Activated CD4-positive, CD25-positive, alpha-beta regulatory T cell treated with anti-CD3 and anti-CD28 coated beads, Interleukin-2, amount 50 U/mL, for 72 hours (primary cell): ENCODE results near the gene SMARCAD1.

Source experiments
- DNase-seq: peaks from one replicate; pipeline ENCODE4 v3.0.0; 2021

The SMARCAD1 gene

GRCh38 chr4:94207469-94208224 lies at the start of gene SMARCAD1:
Gene SMARCAD1 (plus strand): TSS chr4:94207865. CDS start chr4:94208395, 530 bp downstream.
- peak; percentile 80 for DNase-seq

- DNase-seq, result no peak
Observed at GRCh38 chr4:94158883-94159282, 48.8 kb upstream of the SMARCAD1 start.

GRCh38 chr4:94159790-94160189 lies 47.9 kb upstream of the SMARCAD1 start:
- DNase-seq, result no peak

GRCh38 chr4:94160774-94161173 lies 46.9 kb upstream of the SMARCAD1 start:
- no peak for DNase-seq

- no peak for DNase-seq
Observed at GRCh38 chr4:94165256-94165655, 42.4 kb upstream of the SMARCAD1 start.

GRCh38 chr4:94168321-94168720 lies 39.3 kb upstream of the SMARCAD1 start:
- no peak for DNase-seq

- DNase-seq, result no peak
Observed at GRCh38 chr4:94169803-94170372, 37.8 kb upstream of the SMARCAD1 start.

- no peak for DNase-seq
Observed at GRCh38 chr4:94171616-94172015, 36.0 kb upstream of the SMARCAD1 start.

- DNase-seq, result no peak
Observed at GRCh38 chr4:94175553-94176261, 32.0 kb upstream of the SMARCAD1 start.

GRCh38 chr4:94177822-94178221 lies 29.8 kb upstream of the SMARCAD1 start:
- DNase-seq, result no peak

GRCh38 chr4:94181815-94182214 lies 25.9 kb upstream of the SMARCAD1 start:
- no peak for DNase-seq

- DNase-seq, result no peak
Observed at GRCh38 chr4:94202769-94203168, 4.9 kb upstream of the SMARCAD1 start.

- no peak for DNase-seq
Observed at GRCh38 chr4:94208266-94208665, 601 bp downstream of the SMARCAD1 start.

- DNase-seq, result no peak
Observed at GRCh38 chr4:94208918-94209317, 1.3 kb downstream of the SMARCAD1 start.

- no peak for DNase-seq
Observed at GRCh38 chr4:94211861-94212260, 4.2 kb downstream of the SMARCAD1 start.

GRCh38 chr4:94214703-94215319 lies 7.1 kb downstream of the SMARCAD1 start:
- DNase-seq, result no peak

- DNase-seq, result no peak
Observed at GRCh38 chr4:94216394-94216793, 8.7 kb downstream of the SMARCAD1 start.

GRCh38 chr4:94219402-94219801 lies 11.7 kb downstream of the SMARCAD1 start:
- no peak for DNase-seq

GRCh38 chr4:94221916-94222315 lies 14.3 kb downstream of the SMARCAD1 start:
- DNase-seq, result no peak

- DNase-seq, result no peak
Observed at GRCh38 chr4:94225449-94225848, 17.8 kb downstream of the SMARCAD1 start.

GRCh38 chr4:94226763-94227162 lies 19.1 kb downstream of the SMARCAD1 start:
- no peak for DNase-seq

- DNase-seq, result no peak
Observed at GRCh38 chr4:94228493-94229216, 21.0 kb downstream of the SMARCAD1 start.

GRCh38 chr4:94232519-94232918 lies 24.9 kb downstream of the SMARCAD1 start:
- no peak for DNase-seq
